ENCODE results near the gene PCCA.
A peak's percentile ranks its signal among the peaks of the same experiment; 100 is the strongest.
"Not testable (repeated sequence)": the region's sequence is repeated elsewhere in the genome, so short reads cannot be mapped to it uniquely, and the experiment has no call there.

PCCA gene

DNA sequence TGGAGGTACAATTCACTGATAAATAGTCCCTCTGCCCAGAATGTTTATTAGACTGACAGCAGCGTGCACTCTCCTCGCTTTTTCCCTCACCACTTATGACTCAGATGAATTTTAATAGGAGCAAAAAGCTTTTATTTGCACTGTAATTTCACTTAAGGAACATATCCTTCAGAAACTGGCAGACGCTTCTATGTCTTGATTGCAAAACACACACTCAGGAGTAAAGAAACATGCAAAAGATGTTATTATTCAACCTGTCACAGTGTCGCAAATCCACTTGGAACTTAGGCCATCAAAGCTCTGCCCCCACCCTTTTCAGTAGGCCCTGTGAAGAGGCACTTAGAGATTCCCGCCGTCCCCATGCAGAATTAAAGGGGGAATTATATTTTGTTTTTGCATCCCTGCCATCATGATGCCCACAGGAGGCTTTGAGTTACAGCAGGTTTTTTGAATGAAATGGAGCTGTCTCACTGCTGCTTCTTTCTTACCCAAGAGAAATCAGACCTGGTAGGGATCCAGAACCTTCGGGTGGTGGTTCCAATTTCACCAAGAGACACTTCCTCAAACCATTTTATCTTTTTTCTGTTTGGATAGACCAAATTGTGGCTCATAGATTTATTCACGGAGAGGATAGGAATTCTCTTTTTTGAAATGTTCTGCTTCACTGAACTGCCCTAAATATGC, 425.2 kb downstream of the PCCA start:
- DNase-seq, result peak; percentile 97

DNA sequence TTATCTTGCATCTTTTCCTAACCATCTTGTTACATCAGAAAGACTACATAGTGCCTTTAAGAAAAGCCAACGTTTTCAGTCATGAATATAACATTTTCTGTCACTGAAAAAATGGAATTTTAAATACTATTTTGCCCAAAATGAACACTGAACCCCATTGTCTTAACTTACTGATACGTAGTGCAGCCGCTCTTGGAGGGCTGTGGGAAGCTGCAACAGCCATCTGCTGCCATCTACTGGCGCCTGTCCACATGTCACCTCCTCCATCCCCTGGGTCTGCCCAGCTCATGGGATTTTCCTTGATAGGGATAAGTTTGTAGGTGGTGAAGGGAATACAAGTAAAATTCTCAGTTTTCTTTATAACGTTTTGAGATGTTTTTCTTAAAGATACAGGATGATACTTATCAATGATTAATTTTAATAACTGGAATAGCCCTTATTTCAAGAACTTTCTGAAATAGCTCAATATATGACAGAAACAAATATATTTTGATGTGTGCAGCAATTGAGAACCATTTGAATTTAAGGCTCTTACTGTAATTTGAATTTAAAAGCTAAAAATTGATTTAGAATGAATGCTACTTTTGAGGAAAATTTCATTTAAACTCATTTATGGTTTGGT, 426.0 kb downstream of the PCCA start:
- peak; percentile 84 for DNase-seq

DNA sequence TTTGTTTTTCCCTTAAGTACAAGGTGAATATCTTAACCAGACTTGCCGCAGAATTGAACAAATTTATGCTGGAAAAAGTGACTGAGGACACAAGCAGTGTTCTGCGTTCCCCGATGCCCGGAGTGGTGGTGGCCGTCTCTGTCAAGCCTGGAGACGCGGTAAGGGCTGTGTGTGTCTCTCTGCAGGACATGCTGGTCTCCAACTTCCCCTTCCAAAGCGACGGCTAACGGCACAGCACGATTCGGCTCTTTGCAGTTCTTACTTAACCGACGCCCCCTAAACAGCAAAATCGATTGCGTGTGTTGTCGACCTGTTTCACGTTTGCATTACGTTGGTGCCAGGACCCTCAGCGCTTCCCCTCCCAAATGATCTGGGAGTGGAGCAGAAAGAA, 426.5 kb downstream of the PCCA start:
- no peak for DNase-seq

DNA sequence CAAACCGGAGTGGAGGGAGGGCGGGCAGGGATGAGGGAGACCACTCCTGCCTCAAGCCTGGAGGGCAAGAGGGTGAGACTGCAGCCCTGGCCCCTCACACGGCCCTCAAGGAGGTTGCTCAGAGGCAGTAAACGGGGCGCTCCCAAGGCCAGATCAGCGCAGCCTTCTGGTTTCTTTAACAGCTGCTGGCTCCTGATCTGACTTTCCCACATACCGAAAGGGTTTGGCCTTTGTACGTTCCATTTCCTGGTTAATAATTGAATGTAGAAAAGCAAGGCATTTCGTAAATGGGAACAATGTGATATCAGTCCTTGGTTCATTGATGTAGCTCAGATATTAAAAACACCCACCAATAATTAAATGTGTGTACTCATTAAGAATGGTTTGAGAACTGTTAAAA, 428.2 kb downstream of the PCCA start:
- DNase-seq, result no peak

DNA sequence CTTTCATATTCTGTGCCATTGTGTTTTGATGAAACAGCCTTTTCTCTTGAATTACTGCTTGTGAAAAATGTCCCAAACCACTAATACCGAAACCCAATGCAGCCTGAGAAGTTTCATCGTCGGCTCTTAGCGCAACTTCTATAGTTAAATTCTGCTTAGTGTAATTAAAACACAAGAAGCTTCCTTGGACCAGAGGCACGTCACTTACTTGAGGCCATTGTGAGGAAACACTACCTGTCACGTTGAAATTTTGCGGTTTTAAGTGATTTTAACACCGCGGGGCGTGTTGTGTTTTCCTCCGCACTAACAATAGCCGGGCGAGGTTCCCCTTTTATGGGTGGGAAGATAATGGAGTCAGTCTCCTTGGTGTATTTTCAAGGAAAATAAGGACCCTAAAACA, 428.8 kb downstream of the PCCA start:
- DNase-seq, result no peak

DNA sequence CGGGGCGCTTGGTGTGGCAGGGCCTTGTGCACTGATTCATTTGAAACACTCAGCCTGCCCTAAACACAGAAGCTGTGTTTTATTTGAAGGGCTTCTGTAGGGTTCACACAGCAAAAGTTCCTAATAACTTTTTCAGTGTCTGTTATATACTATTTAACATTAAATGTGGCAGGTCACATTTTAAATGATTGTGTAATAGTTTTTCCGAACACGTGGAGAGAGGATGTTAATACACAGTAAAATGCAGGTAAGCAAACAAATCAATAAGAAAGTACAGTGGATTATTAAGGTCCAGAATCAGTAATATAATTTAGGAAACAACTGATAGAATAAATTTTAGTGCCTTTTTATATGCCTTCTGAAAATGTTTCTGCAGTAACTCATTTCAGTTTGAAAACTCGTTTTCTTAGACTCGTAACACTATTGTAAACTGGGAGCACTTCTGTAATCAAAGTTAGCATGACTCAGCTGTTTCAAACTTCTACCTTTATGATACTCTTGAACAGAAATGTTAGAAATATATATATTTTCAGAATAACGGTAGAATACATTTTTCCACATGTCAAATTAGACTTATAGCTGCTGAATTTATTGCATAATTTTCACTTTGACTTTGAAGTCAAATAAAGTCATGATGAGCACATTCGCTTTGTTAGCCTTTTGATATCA, 429.6 kb downstream of the PCCA start:
- no peak for DNase-seq

DNA sequence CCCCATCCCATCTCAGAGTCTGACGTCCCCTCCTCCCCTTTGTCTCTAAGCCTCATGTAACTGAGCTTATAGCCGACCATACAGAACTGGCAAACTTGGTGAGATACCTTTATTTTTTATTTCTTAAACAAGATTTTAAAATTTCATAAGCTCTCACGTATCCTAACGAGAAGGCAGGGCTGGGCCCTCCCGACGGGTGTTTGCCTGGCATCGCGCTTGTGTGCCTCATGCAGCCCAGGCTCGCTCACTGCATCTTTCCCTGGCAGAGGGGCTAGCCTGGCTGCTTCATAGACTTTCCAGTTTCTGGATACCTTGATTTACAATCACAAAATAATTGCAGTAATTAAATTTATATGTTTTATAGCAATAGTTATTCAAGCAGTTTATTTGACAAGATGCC, 430.7 kb downstream of the PCCA start:
- DNase-seq, result no peak

DNA sequence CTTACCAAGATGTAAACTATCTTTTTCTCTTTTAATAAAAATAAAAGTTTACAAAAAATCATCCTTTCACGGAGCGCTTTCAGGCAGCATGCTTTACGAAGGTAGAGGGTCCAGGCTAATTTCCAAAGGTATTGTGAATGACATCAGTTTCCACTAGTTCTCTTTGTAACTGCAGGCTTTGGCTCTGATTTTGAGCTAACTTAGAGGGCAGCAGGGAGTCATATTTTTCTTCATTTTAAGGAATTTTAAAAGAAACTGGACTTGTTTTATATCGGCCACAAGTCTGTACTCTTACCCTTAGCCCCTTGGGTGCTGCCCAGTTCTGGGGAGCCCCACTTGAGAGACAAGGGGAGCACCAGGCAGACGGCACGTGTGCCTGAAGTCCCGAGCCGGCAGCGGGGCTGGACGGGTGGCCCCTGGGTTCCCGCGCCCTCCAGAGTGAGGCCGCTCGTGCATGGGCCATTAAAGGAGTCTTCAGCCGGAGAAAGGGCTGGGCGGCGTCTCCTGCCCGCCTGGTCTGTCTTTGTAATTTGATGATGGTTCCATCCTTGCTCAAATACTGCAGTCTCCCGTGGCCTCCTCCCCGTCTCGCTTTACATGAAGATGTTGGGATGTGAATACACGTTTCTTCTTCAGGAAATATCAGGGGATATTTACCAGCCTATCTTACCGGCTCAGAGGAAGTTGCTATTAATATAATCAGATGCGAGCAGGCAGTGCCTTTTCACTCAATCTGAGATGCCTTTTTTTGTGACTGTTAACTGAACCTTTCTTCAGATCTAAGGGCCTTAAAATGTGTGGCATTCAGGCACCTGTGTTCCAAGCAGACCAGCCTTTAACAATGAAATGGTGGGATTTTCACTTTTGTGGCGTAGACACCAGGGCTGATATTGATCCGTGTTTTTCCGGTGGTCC, 432.3 kb downstream of the PCCA start:
- no peak for DNase-seq

DNA sequence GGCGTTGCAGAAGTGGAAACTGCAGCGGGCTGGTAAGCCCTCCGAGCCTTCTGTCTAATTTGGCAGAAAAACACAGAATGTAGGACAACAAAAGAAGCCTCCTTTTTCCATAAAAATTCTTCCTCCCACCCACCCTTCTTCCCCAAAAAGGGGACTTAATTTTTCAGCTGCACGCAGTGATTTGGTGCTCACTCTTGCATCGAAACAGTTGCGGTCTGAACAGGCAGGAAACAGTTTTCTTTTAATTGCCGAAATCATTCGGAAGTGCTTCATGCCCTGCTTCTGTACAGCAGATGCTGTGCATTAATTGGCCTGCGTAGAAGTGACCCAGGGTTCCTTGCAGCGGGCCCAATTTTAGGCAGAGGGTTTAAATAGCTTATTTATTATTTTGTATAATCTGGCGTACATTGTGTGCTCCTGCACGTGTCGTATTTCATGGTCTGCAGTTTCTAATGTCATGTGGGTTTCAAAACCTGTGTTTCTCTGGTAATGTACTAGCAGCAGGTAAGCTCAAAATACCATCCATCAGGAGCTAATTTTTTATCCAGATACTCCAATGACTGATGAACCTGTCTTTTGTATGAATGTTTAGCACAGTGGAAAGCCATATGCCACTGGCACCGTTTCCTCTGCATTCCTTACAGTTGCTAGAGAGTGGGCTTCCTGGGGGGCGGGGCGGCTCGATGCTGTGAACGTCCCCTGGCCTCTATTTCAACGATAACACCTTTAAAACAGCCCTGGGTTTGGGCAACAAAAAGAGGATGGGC, 433.1 kb downstream of the PCCA start:
- DNase-seq, result no peak

DNA sequence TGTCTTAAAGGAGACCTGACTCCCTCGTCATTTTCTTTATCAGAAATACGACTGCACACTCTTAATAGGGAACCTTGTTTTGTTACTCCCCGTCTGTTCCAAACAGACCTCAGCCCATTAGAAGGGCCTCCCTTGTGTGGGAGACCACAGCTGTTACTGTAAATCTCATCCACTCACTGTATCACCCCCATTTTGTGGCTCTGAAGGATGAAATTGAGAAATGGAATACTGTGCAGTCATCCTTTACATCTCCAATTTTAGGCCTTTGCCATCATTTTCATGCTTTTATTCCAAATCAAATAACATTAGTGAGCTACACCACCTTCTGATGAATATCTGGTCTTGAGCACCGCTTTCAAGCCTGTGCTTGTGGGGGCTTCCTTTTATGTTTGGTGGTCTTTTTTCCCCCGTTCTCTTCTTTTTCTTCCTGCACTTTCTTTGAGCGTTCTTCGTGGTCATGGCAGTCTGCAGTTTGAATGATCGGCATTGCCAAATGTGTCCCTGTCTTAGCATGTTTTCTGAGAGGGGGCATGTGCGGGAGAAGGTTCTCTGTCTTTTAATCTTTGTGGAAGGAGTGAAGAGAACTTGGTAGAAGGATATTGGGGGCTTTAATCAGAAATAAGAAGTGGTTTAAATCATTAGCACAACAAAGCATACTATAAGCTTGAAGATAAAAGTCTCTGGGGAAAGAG, 433.9 kb downstream of the PCCA start:
- DNase-seq, result no peak

DNA sequence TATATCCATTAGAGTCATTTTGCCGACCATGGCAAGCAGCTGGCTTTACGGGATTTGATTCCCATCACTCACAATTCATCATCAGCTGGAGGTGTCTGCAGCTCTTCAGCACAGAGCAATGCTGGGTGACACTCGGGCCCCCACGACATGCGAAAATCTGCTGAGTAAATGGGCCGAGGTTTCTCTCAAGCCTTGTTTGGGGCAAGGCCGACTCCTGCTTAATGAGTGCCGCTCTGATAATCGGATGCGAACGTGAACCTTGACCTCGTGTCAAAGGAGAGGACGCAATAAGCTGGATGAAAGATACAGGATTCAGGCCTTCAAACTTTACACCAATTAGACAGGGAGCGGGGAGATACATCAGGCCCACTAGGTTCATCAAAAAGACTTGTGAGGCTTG, 434.5 kb downstream of the PCCA start:
- DNase-seq, result no peak

DNA sequence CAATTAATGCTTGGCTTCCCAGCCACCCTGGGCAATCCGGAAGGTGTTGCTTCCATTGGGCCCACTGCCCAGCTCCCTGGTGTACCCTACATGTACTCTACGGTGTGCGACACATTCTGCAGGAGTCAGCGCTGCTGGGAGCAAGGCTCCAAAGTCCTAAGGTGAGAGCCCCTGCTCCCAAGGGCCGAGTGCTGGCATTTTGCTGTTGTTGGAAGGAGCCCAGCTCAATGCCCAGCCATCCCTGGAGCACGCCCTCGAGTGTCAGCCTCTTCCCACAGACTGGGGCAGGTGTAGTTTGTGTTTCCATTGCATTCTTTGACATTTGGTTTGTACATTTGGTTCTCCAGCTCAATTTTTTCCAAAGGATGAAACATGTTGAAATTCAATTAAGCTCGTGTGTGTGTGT, 435.1 kb downstream of the PCCA start:
- no peak for DNase-seq

DNA sequence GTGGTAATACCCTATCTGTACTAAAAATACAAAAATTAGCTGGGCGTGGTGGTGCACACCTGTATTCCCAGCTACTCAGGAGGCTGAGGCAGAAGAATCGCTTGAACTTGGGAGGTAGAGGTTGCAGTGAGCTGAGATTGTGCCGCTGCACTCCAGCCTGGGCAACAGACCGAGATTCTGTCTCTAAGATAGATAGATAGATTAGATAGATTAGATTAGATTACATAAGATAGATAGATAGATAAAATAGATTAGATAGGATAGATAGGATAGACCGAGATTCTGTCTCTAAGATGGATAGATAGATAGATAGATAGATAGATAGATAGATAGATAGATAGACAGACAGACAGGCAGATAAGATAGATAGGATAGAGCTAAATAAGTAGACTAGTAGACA, 435.8 kb downstream of the PCCA start:
- not testable (repeated sequence) for DNase-seq

DNA sequence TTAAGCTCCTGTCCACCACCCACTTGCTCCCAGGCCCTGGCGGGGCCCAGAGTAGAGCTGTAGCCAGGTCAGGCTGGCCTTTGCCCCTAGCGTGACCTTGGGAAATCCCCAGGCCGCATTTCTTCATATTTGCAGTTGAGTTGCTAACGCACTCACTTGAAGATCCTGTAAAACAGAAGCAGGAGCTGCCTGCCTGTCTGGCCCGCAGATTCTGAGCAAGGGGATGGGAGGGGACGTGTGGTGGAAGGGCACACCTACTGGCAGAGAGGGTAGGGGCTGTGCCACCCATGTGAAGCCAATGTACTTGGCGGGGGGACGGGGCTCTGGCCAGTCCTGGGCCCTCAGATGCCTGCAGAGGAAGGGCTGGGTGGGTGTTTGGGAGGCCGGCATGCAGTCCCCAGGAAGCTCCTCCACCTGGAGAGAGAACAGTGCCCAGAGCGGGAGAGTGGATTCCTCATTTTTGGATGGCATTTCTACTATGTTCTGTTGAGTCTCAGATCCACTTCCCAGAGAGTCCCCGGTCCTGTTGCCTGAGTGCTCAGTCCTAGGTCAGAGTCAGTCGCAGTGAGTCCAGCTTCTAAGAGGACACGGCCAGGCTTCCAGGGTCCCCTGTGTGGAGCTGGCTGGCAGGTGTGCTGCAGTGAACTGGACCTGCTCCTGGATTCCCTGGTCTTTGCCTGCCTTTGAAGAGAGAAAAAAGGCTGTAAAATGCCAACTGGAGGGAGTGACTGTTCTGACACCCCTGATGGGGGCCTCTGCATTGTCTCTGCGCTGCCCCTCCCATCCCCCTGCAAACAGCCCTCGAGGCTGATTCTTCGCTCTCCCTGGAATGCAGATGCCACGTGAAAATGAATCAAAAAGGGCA, 436.8 kb downstream of the PCCA start:
- DNase-seq, result no peak

DNA sequence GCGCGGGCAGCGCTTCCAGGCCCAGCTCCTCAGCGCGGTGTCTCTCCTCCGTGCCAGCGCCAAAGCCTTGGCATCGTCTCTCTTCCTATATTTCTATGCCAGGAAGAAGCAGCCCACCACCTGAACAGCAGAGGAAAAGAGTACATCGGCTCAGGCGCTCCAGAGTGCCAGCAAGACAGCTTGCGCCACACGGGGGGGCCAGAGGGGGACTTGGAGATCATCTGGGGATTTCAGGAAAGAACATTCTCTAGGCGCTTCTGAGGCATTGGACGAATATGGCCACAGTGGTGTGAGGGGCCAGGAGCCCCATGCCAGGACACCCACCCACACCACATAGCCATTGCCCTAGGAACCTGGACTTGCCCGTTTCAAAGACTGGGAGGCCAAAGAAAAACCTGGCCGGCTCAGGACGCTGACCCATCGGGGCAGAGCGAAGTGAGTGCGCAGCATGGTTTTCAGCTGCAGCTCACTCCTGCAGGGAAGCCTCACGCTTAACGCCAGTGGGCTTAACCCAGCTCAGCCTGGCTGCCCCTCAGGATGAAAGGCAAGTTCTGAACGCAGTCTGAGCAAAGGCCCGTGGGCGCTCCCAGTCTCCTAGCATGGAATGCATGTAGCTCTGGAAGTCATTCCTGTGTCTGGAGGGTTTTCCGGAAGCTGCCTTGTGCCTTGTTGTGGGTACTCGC, 437.6 kb downstream of the PCCA start:
- no peak for DNase-seq

DNA sequence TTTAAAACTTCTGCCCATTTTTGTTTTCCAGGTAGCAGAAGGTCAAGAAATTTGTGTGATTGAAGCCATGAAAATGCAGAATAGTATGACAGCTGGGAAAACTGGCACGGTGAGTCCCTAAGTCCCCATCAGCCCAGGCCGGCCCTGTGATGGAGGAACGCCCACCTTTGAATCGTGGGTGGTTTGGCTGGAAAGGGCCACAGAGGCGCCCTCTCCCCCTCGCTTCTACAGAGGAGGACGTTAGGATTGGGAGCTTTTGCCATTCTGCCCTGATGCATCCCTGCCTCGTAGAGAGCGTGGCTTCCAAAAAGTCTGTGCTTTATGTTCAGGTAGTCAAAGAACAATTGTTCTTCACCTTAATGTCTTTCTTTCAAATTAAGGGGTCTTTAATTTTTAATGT, 438.8 kb downstream of the PCCA start:
- no peak for DNase-seq

DNA sequence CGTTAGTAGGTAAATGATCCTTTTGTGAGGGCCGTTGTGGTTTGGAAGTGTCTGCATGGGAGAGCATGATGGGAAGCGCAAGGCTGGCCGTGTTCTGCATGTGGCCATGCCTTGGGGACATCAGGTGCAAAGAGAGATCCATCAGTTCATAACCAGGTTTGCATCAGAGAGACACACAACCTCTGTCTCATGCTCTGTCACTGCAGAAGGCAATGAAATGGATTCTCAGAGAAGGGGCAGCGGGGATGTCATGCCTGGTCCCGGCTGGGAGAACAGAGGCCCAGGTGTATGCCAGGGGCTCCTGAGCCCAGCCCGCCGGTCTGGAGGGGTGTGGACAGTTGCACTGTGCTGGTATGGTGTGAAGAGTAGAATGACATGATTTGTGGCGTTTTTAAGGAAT, 439.5 kb downstream of the PCCA start:
- DNase-seq, result no peak

DNA sequence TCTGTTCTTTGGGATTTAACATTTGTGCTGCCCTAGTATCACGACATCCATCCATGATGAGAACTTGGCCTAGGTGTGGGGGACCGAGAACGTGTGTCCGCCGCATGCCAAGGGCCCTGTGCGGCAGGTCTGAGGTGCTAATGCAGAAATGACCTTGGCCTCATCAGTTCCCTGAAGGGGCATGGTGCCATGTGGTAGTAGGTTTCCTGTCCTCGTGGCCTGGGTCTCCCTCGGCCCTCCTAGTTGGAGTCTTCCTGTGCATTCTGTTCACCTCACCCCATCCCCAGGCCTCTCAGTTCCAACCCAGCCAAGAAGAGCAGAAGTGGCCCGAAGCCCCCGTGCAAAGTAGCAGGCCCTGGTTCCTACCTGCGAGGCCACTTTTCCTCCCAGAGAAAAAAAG, 439.9 kb downstream of the PCCA start:
- DNase-seq, result no peak

DNA sequence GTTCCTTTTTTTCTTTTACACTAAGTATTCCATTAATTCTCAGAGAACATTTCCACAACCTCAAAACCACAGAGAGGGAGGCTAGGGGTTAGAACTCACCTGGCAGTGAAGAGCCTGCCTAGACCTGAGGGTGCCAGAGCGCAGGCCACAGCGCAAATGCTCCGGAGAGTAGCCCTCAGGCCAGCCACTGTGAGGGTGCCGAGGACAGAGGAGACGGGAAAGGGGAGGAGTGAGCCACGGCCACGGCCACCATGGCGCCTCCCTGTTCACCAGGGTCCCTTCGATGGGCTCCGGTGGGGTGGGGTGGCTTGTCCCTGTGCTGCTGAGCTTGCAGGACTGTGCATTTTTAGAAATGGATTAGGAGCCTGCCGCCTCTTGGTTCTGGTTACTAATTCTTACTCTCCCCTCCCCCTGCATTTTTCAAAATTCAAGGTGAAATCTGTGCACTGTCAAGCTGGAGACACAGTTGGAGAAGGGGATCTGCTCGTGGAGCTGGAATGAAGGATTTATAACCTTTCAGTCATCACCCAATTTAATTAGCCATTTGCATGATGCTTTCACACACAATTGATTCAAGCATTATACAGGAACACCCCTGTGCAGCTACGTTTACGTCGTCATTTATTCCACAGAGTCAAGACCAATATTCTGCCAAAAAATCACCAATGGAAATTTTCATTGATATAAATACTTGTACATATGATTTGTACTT, 440.9 kb downstream of the PCCA start:
- DNase-seq, result no peak
